Transverse colon (tissue), 3 donors: ENCODE results near the gene LAMB1.

Experiments
- CTCF ChIP-seq, 5 experiments: fragments of 200-600 bp in 3 of 5; fragments of 450-650 bp in 2 of 5; sonication (generic) in 3 of 5; IDR thresholded peaks; 1 replicate in 2 of 5; 2 replicates in 3 of 5; pipeline ENCODE4 v1.5.1; 2016 to 2017; ENCODE audit warnings: antibody characterized with exemption in 5 of 5, inconsistent platforms in 3 of 5, mild to moderate bottlenecking in 2 of 5, moderate library complexity in 1 of 5
- POLR2A ChIP-seq: fragments of 450-650 bp; IDR thresholded peaks from one replicate; pipeline ENCODE4 v1.6.1; 2016; ENCODE audit warnings: antibody characterized with exemption, mild to moderate bottlenecking, moderate library complexity

- no peak for TF ChIP-seq CTCF (IDR thresholded peaks at IDR 0.05)
- no peak for TF ChIP-seq POLR2A
Observed at GRCh38 chr7:107890493-107890961, 112.4 kb downstream of the LAMB1 start.
